ENCODE measurements around the gene POLR2J. TPM values are rescaled to one million over a fixed set of nuclear protein-coding genes. Genes with fewer than 3 reads are reported as not detected.

Gene POLR2J
- total RNA-seq, 1 donor from 2014 or later: 55.3 TPM

Other genes with a start within 250 kb of the POLR2J start
- gene SH2B2, start 192.1 kb downstream of the POLR2J start, total RNA-seq: 2.1 and 2.6 TPM in 2 replicates
- not detected in 2 replicates for gene SPDYE6, start 122.5 kb downstream of the POLR2J start, total RNA-seq
- gene PRKRIP1, start 82.6 kb downstream of the POLR2J start, total RNA-seq: 25.7 and 28.3 TPM in 2 replicates
- gene ORAI2, start 45.3 kb downstream of the POLR2J start, total RNA-seq: 55.2 and 59.9 TPM in 2 replicates
- 10.7 and 11.2 TPM in 2 replicates for gene ALKBH4, start 14.1 kb downstream of the POLR2J start, total RNA-seq
- 32.9 and 36.3 TPM in 2 replicates for gene LRWD1, start 13.9 kb downstream of the POLR2J start, total RNA-seq
- gene RASA4B, start 38.9 kb upstream of the POLR2J start, total RNA-seq: 25.4 and 25.9 TPM in 2 replicates
- gene UPK3BL2, start 64.8 kb upstream of the POLR2J start, total RNA-seq: 13.4 and 15.7 TPM in 2 replicates
- not detected in 2 replicates for gene SPDYE2, start 72.3 kb upstream of the POLR2J start, total RNA-seq
- gene POLR2J3, start 93.7 kb upstream of the POLR2J start, total RNA-seq: 49.6 and 53.9 TPM in 2 replicates
- 50.1 and 50.4 TPM in 2 replicates for gene RASA4, start 137.8 kb upstream of the POLR2J start, total RNA-seq
- gene UPK3BL1, start 163.9 kb upstream of the POLR2J start, total RNA-seq: 16.3 and 16.9 TPM in 2 replicates
- gene SPDYE2B, start 171.4 kb upstream of the POLR2J start, total RNA-seq: not detected in 2 replicates
- gene POLR2J2, start 192.7 kb upstream of the POLR2J start, total RNA-seq: 19.5 and 21.5 TPM in 2 replicates

Data from activated T-helper 1 cell treated with anti-CD3 and anti-CD28 coated beads, Interleukin-12 subunit alpha, Interleukin-12 subunit beta, Interleukin-2, Interleukin-4 antibody, amounts not matched to agents 30 ng/mL and 10 ng/mL and 1 ng/mL, durations not matched to agents 14 hours and 24 hours and 36 hours (primary cell).